Epithelial cell of esophagus (primary cell): ENCODE results near the gene TMTC2.

Experiments used
- DNase-seq: peaks from one replicate; pipeline ENCODE4 v3.0.0; 2010; ENCODE audit warnings: low read depth
- H3K4me3 ChIP-seq: 2 replicates; pipeline ENCODE4 v1.5.1; 2011; ENCODE audit warnings: mild to moderate bottlenecking, low read length, control low read depth
- CTCF ChIP-seq: IDR thresholded peaks from 2 replicates; pipeline ENCODE4 v1.5.1; 2011; ENCODE audit warnings: low read depth, mild to moderate bottlenecking, low read length, control low read depth, inconsistent platforms; ENCODE audit not compliant: insufficient read depth; ENCODE audit errors: missing control alignments

Gene TMTC2

GRCh38 chr12:83018088-83018487 lies 331.4 kb downstream of the TMTC2 start:
- no peak overlapping the region for H3K4me3 ChIP-seq
- no peak for DNase-seq
- TF ChIP-seq CTCF: no peak

- no peak for TF ChIP-seq CTCF
- no peak for DNase-seq
- no peak overlapping the region for H3K4me3 ChIP-seq
Measured at GRCh38 chr12:83027021-83027723, 340.5 kb downstream of the TMTC2 start.

GRCh38 chr12:83031196-83031595 lies 344.5 kb downstream of the TMTC2 start:
- no peak for DNase-seq
- no peak overlapping the region for H3K4me3 ChIP-seq
- no peak for TF ChIP-seq CTCF

GRCh38 chr12:83036847-83037246 lies 350.1 kb downstream of the TMTC2 start:
- TF ChIP-seq CTCF: no peak
- DNase-seq: no peak
- no peak overlapping the region for H3K4me3 ChIP-seq

GRCh38 chr12:83039413-83039812 lies 352.7 kb downstream of the TMTC2 start:
- no peak for TF ChIP-seq CTCF
- no peak for DNase-seq
- H3K4me3 ChIP-seq: no peak overlapping the region

GRCh38 chr12:83040339-83040738 lies 353.6 kb downstream of the TMTC2 start:
- H3K4me3 ChIP-seq: no peak overlapping the region
- no peak for DNase-seq
- no peak for TF ChIP-seq CTCF

GRCh38 chr12:83040991-83041390 lies 354.3 kb downstream of the TMTC2 start:
- TF ChIP-seq CTCF: no peak
- H3K4me3 ChIP-seq: no peak overlapping the region
- no peak for DNase-seq
